Activated CD4-positive, alpha-beta T cell treated with anti-CD3 and anti-CD28 coated beads, Interleukin-2, amount 50 U/mL, for 48 hours (primary cell): ENCODE results near the gene AGAP1.

ENCODE experiments used
- DNase-seq, 2 experiments: peaks; one replicate each; pipeline ENCODE4 v3.0.0-alpha.2; 2020

Gene AGAP1

GRCh38 chr2:235903782-235904584 is 410.1 kb downstream of the AGAP1 start:
- no peak for DNase-seq

- no peak for DNase-seq
Measured at GRCh38 chr2:235904585-235904931, 410.7 kb downstream of the AGAP1 start.

GRCh38 chr2:235908826-235909225 is 415.0 kb downstream of the AGAP1 start:
- DNase-seq, result no peak

GRCh38 chr2:235909358-235909757 is 415.5 kb downstream of the AGAP1 start:
- no peak for DNase-seq

- no peak for DNase-seq
Measured at GRCh38 chr2:235910067-235910466, 416.2 kb downstream of the AGAP1 start.

- no peak for DNase-seq
Measured at GRCh38 chr2:235911125-235911524, 417.3 kb downstream of the AGAP1 start.

- DNase-seq, result no peak
Measured at GRCh38 chr2:235911633-235912233, 417.9 kb downstream of the AGAP1 start.

- DNase-seq, result no peak
Measured at GRCh38 chr2:235914756-235915155, 420.9 kb downstream of the AGAP1 start.

GRCh38 chr2:235917506-235917905 is 423.7 kb downstream of the AGAP1 start:
- no peak for DNase-seq

- no peak for DNase-seq
Measured at GRCh38 chr2:235918876-235919275, 425.0 kb downstream of the AGAP1 start.

- DNase-seq, result no peak
Measured at GRCh38 chr2:235920216-235920865, 426.5 kb downstream of the AGAP1 start.

GRCh38 chr2:235921508-235922191 is 427.8 kb downstream of the AGAP1 start:
- no peak for DNase-seq

- DNase-seq, result no peak
Measured at GRCh38 chr2:235922839-235923238, 429.0 kb downstream of the AGAP1 start.

- DNase-seq, result no peak
Measured at GRCh38 chr2:235923859-235924674, 430.2 kb downstream of the AGAP1 start.

- no peak for DNase-seq
Measured at GRCh38 chr2:235924675-235925063, 430.8 kb downstream of the AGAP1 start.

GRCh38 chr2:235925250-235925919 is 431.5 kb downstream of the AGAP1 start:
- DNase-seq, result no peak

- DNase-seq, result no peak
Measured at GRCh38 chr2:235926229-235926628, 432.4 kb downstream of the AGAP1 start.

- DNase-seq, result no peak
Measured at GRCh38 chr2:235928751-235929370, 435.0 kb downstream of the AGAP1 start.

- DNase-seq, result no peak
Measured at GRCh38 chr2:235930701-235931100, 436.9 kb downstream of the AGAP1 start.

GRCh38 chr2:235931676-235932075 is 437.8 kb downstream of the AGAP1 start:
- no peak for DNase-seq

- DNase-seq, result no peak
Measured at GRCh38 chr2:235934059-235934773, 440.4 kb downstream of the AGAP1 start.
